Right ventricle myocardium inferior (tissue), 1 donor: ENCODE results near the gene PIM3. TPM values are rescaled to one million over a fixed set of nuclear protein-coding genes. Genes with fewer than 3 reads are reported as not detected.
"Not testable (repeated sequence)": the region's sequence is repeated elsewhere in the genome, so short reads cannot be mapped to it uniquely, and the experiment has no call there.

Experiments used
- ATAC-seq: fragments of 200-7000 bp; cut with Tn5 transposase; one replicate; pipeline ENCODE4 v1.9.1; 2020; ENCODE audit warnings: mild to moderate bottlenecking, moderate library complexity
- DNase-seq: peaks from one replicate; pipeline ENCODE4 v3.0.0; 2021; ENCODE audit errors: missing footprints
- intact Hi-C: fragments of 100-400 bp; cut with DNase I; formaldehyde crosslinking; loops from one replicate; pipeline ENCODE4 v1.11.0; 2022
- total RNA-seq: library from RNA; stranded (reverse); fragmentation: NEBNext Ultra II Directional; extraction: Animal tissue kit (Norgen Biotek cat#: 25700); gene quantifications from one replicate; pipeline ENCODE4 v1.2.1, GENCODE V29; 2021
- donor health status: DM: no; HTN: yes; CAD: no; lungs with severe emphysema.

PIM3 gene
- total RNA-seq, 1 donor from 2014 or later = 56.9 TPM

DNA sequence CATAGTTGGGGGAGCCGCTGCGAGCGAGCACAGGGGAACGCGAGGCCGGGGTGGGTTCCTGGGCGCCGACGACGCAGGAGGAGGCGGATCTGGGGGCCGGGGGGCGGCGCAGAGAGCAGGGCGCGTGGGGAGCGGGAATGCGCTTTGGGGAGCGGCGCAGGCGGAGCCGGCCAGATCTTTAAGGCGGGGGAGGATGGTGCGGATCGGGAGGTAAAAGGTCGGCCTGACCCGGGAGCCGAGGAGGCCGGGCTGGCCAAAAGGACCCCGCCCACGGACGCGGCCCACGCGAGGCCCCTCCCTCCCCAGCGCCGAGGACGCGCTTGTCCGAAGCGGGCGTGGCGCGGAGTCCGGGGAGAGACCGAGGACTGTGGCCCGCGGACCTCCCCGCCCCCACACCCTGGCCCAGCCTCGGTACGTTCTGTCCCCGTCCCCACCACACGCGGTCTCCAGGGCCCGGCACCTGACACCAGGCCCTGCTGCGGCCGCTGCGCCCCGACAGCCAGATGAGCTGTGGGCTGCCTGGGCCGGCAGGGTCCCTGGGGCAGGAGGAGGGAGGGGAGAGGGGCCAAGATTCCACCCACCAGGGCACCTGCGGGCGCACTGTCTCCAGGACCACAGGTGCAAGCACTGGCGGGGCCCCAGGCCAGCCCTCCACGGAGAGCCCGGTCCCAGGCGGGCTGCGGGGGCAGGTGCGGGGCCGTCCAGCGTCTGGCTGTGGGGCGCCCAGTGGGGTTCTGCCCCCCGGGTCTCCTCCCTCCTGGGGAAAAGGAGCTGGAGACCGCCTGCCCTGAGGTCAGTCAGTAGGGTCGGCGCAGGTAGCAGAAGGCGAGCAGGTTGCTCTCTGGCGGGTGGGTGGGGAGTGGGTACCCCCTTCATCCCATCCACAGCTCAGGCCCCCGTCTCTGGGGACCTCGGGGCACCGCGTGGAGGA is 10.9 kb downstream of the PIM3 start:
- ATAC-seq (peak; percentile 81), DNase-seq (peak; percentile 93)
- intact Hi-C loops = loop anchor here (5.0 kb wide), 1 partner anchor 39 kb away; no protein-coding TSS in a partner anchor

- peak; percentile 69 for DNase-seq
- intact Hi-C loops = loop anchor here (5.0 kb wide), 1 partner anchor 40 kb away; no protein-coding TSS in a partner anchor
- no peak for ATAC-seq
These were observed 11.8 kb downstream of the PIM3 start for GRCh38 chr22:49972163-49973017.

GRCh38 chr22:49973018-49973961 is 12.7 kb downstream of the PIM3 start:
- ATAC-seq = no peak
- no peak for DNase-seq
- intact Hi-C loops = loop anchor here (5.0 kb wide), 1 partner anchor 41 kb away; no protein-coding TSS in a partner anchor

DNA sequence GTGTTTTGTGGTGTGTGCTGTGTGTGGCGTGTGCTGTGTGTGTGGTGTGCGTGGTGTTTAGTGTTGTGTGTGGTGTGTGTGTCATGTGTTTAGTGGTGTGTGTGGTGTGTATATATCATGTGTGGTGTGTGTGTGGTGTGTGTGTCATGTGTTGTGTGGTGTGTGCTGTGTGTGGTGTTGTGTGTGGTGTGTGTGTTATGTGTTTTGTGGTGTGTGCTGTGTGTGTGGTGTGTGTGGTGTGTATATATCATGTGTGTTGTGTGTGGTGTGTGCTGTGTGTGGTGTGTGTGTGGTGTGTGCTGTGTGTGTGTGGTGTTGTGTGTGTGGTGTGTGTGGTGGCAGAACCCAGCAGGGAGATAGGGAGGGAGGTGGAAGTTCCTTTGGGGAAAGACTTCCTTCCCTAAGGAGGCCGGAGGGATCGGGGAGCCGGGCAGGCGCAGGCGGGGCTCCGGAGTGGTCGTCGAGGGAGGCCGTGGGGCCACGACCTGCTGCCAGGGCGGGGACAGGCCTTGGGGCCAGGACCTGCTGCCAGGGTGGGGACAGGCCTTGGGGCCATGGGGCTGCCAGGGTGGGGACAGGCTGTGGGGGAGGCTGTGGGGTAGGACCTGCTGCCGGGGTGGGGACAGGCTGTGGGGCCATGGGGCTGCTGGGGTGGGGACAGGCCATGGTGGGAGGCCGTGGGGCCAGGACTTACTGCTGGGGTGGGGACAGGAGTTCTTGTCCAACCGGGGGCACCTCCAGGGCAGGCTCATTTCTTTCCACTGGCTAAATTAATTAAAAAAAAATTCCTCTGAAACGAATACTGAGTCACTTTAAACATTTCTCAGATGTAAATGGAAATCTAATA is 15.2 kb downstream of the PIM3 start:
- ATAC-seq (no peak), DNase-seq (peak; percentile 37)
- intact Hi-C loops = no loop called here

GRCh38 chr22:49976439-49977175 is 16.0 kb downstream of the PIM3 start:
- intact Hi-C loops = no loop called here
- no peak for ATAC-seq
- peak; percentile 18 for DNase-seq

DNA sequence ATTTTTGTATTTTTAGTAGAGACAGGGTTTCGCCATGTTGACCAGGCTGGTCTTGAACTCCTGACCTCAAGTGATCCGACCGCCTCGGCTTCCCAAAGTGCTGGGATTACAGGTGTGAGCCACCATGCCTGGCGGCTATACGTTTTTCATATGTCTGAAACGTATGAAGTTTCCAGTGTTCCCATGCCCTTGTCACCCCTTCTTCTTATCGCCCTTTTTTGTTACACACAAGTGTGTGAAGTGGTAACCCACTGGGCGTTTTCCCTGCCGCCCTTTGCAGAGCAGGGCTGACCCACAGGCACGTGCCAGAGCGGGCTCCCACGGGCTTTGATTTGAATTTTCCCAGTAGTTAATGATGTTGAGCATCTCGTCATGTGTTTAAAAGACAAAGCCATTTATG is 17.0 kb downstream of the PIM3 start:
- DNase-seq (peak; percentile 41), ATAC-seq (no peak)
- intact Hi-C loops = no loop called here

DNA sequence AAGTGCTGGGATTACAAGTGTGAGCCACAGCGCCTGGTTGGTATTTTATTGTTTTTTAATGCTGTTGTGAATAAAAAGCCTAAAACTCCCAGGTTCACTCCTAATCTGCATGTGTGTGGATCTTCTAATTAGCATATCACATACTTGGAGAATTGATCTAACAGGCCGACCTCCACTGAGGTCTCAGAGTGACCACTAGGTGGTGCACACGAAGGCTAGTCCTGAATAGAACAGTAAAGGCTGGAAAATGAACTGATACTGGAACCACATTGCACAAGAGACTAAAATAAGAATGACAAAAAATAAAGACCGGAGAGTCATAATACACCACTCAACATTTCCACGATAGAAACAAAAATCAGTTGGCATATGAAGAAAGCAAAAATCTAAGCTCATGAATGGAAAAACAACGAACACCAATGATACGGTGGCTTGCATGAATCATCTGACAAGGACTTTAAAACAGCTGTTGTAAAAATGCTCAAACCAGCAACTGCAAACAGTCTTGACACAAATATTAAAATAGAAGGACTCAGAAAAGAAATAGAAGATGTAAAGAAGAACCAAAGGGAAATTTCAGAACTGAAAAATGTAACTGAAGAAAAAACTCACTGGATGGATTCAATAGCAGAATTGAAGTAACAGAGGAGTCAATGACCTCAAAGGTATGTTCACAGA is 19.2 kb downstream of the PIM3 start:
- ATAC-seq (no peak), DNase-seq (no peak)
- intact Hi-C loops = no loop called here

GRCh38 chr22:49981799-49982198 is 21.2 kb downstream of the PIM3 start:
- intact Hi-C loops, DNase-seq, ATAC-seq: not testable (repeated sequence)

DNA sequence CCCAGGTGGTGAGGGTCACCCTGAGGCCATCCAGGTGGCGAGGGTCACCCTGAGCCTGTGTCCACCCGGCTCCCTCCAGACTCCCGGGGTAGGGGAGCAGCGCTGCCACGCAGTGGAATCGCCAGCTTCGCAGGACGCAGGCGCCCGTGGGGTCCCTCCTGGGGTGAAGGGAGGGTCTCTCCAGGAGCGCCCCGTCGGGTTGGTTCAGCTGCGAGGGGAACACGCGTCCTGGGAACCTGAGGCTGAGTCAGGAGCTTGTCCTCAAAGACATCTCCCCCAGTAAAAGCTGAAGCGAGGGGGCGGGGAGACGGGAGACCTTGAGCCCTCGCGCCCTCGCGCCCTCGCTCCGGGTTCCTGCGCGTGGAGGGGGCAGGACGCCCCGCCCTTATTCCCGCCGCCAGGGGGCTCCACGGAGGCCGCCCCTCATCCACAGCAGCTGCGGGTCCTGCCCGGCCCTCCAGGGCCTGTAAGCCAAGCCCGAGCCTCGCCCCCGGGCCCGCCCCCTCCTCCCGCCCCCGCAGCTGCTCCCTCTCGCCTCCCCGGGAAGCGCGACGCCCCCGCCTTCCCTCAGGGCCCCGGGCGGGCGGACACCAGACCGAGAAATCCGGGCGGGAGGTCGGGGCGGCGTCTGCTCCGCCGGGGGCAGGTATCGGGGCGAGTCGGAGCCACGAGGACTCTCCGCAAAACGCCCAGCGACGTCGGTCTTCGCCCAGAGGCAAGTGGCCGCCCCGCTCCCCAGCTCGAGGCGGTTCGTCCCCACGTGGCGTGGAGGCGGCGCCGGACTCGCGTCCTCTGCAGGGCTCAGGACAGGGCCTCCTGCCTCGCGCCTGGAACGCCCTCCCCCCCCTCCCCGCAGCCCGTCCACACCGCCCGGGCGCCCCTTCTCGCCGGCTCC is 22.8 kb downstream of the PIM3 start:
- ATAC-seq (no peak), DNase-seq (no peak)
- intact Hi-C loops = no loop called here

DNA sequence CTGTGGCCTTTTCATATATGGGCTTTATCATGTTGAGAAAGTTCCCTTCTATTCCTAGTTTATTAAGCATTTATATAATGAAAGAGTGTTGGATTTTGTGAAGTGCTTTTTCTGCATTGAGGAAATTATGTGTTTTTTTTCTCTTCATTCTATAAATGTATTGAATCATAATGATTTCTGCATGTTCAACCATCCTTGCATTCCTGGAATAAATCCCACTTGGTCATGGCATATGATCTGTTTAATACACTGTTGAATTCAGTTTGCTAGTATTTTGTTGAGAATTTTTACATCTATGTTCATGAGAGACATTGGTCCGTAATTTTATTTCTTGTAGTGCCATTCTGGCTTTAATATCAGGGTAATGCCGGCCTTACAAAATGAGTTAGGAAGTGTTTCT is 25.8 kb downstream of the PIM3 start:
- DNase-seq (no peak), ATAC-seq (no peak)
- intact Hi-C loops = no loop called here

- ATAC-seq, DNase-seq: not testable (repeated sequence)
- intact Hi-C loops = loop anchor here (5.0 kb wide), 1 partner anchor 42 kb away; no protein-coding TSS in a partner anchor
These were observed 29.3 kb downstream of the PIM3 start for GRCh38 chr22:49989826-49990225.

- DNase-seq (no peak), ATAC-seq (no peak)
- intact Hi-C loops = loop anchor here (5.0 kb wide), 1 partner anchor 41 kb away; no protein-coding TSS in a partner anchor
These were observed 30.6 kb downstream of the PIM3 start for GRCh38 chr22:49991167-49991566.

- no peak for ATAC-seq
- no peak for DNase-seq
- intact Hi-C loops = loop anchor here (5.0 kb wide), 1 partner anchor 40 kb away; no protein-coding TSS in a partner anchor
These were observed 31.4 kb downstream of the PIM3 start for GRCh38 chr22:49991907-49992533.

GRCh38 chr22:49992921-49993648 is 32.5 kb downstream of the PIM3 start:
- intact Hi-C loops = loop anchor here (1.0 to 5.0 kb wide), 2 partner anchors 39 to 63 kb away; no protein-coding TSS in a partner anchor
- ATAC-seq = peak; percentile 78
- peak; percentile 90 for DNase-seq
